DMS114 treated with DMSO at 0.1 percent for 48 hours (cell line): ENCODE results near the gene OBSCN.

Experiments used
- DNase-seq: peaks from one replicate; lab custom pipeline; 2025; ENCODE audit not compliant: unreplicated experiment; lab: John Stamatoyannopoulos, UW

OBSCN gene

GRCh38 chr1:228337711-228338520, 130.1 kb downstream of the OBSCN start:
- DNase-seq: no peak

- no peak for DNase-seq
These were observed 130.7 kb downstream of the OBSCN start for GRCh38 chr1:228338521-228339051.

GRCh38 chr1:228339059-228339704, 131.3 kb downstream of the OBSCN start:
- no peak for DNase-seq

GRCh38 chr1:228339766-228340685, 132.2 kb downstream of the OBSCN start:
- DNase-seq: no peak

GRCh38 chr1:228340686-228341449, 133.0 kb downstream of the OBSCN start:
- DNase-seq: no peak

- DNase-seq: no peak
These were observed 133.6 kb downstream of the OBSCN start for GRCh38 chr1:228341450-228341813.

- DNase-seq: no peak
These were observed 134.2 kb downstream of the OBSCN start for GRCh38 chr1:228341814-228342626.

- DNase-seq: no peak
These were observed 134.9 kb downstream of the OBSCN start for GRCh38 chr1:228342627-228343190.

- no peak for DNase-seq
These were observed 135.4 kb downstream of the OBSCN start for GRCh38 chr1:228343191-228343661.

GRCh38 chr1:228344631-228345072, 136.8 kb downstream of the OBSCN start:
- DNase-seq: no peak

GRCh38 chr1:228345201-228345930, 137.5 kb downstream of the OBSCN start:
- no peak for DNase-seq

- DNase-seq: no peak
These were observed 138.9 kb downstream of the OBSCN start for GRCh38 chr1:228346731-228347130.

- DNase-seq: no peak
These were observed 139.3 kb downstream of the OBSCN start for GRCh38 chr1:228347181-228347580.

GRCh38 chr1:228348708-228349467, 141.0 kb downstream of the OBSCN start:
- no peak for DNase-seq

- DNase-seq: no peak
These were observed 141.9 kb downstream of the OBSCN start for GRCh38 chr1:228349701-228350171.

GRCh38 chr1:228350179-228350742, 142.4 kb downstream of the OBSCN start:
- DNase-seq: no peak
